Kidney epithelial cell (primary cell): ENCODE data around the gene GJB6. TPM values are rescaled to one million over a fixed set of nuclear protein-coding genes. Genes with fewer than 3 reads are reported as not detected.
A peak's percentile ranks its signal among the peaks of the same experiment; 100 is the strongest.

Source experiments
- DNase-seq: peaks from one replicate; pipeline ENCODE4 v3.0.0-alpha.2; 2010; ENCODE audit warnings: low read depth
- H3K27me3 ChIP-seq: 2 replicates; pipeline ENCODE4 v1.6.0; 2011; ENCODE audit warnings: low read length; ENCODE audit not compliant: control insufficient read depth, insufficient read depth
- H3K36me3 ChIP-seq: 2 replicates; pipeline ENCODE4 v1.5.1; 2011; ENCODE audit warnings: low read length; ENCODE audit not compliant: control insufficient read depth, insufficient read depth
- H3K4me3 ChIP-seq: 2 replicates; pipeline ENCODE4 v1.5.1; 2011; ENCODE audit warnings: low read depth, mild to moderate bottlenecking, control low read depth, low read length
- total RNA-seq: library from RNA; depleted of rRNA; stranded (reverse); fragments of >200 nt; gene quantifications from 2 replicates; pipeline ENCODE4 v1.2.3, GENCODE V29; 2015
- TF ChIP-seq, protein P1 (sequence below): IDR thresholded peaks from 2 replicates; pipeline ENCODE4 v1.5.1; 2011; ENCODE audit warnings: mild to moderate bottlenecking, moderate library complexity, low read length, control low read depth, inconsistent platforms; ENCODE audit not compliant: insufficient read depth, poor library complexity, severe bottlenecking

Gene GJB6
- total RNA-seq, 1 donor from 2014 or later, result 1.9 TPM

- no peak for DNase-seq
- TF ChIP-seq, protein P1, sequence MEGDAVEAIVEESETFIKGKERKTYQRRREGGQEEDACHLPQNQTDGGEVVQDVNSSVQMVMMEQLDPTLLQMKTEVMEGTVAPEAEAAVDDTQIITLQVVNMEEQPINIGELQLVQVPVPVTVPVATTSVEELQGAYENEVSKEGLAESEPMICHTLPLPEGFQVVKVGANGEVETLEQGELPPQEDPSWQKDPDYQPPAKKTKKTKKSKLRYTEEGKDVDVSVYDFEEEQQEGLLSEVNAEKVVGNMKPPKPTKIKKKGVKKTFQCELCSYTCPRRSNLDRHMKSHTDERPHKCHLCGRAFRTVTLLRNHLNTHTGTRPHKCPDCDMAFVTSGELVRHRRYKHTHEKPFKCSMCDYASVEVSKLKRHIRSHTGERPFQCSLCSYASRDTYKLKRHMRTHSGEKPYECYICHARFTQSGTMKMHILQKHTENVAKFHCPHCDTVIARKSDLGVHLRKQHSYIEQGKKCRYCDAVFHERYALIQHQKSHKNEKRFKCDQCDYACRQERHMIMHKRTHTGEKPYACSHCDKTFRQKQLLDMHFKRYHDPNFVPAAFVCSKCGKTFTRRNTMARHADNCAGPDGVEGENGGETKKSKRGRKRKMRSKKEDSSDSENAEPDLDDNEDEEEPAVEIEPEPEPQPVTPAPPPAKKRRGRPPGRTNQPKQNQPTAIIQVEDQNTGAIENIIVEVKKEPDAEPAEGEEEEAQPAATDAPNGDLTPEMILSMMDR, result peak; percentile 19
- Histone ChIP-seq H3K36me3 (no peaks in the 10 kb centered on the region), H3K4me3 (no peak overlapping the region), H3K27me3 (peaks cover 9% of the 10 kb centered on the region)
Observed at GRCh38 chr13:20188667-20189553, 43.2 kb downstream of the GJB6 start.

- H3K27me3 ChIP-seq, result no peaks in the 10 kb centered on the region
- no peaks in the 10 kb centered on the region for H3K36me3 ChIP-seq
- TF ChIP-seq, protein P1, result no peak
- DNase-seq, result no peak
- no peak overlapping the region for H3K4me3 ChIP-seq
Observed at GRCh38 chr13:20186771-20187170, 45.3 kb downstream of the GJB6 start.

- no peak for DNase-seq
- Histone ChIP-seq H3K4me3 (no peak overlapping the region), H3K36me3 (no peaks in the 10 kb centered on the region), H3K27me3 (no peaks in the 10 kb centered on the region)
- TF ChIP-seq, protein P1, result no peak
Observed at GRCh38 chr13:20185366-20186056, 46.6 kb downstream of the GJB6 start.

DNA sequence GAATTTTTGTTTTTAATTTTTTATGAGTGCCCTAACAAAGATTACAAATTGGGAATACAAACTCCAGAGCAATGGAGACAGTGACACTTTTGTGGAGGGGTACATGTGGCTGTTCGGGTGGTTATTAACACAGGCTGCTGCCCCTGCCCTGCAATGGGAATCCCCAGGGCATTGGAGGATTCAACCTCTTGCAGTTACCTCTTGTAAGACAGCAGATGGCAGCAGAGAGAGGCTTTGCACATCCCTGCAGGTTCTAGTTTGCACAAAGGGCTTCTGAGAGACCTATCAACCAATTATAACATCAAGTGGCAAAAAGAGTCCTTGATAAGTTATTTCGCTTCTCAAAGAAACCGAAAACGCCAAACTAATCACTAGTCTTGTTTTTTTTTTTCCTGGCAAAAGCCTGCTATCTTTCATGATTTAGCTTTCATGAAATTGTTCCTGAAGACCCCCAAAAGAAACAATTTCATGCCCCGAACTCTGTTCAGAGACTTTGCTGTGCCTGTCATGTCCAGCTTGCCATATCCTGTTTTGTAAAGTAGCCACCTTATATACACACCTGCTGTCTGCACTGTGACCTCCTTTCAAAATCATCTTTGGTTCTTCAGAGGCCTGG lies 49.8 kb downstream of the GJB6 start:
- Histone ChIP-seq H3K36me3 (no peaks in the 10 kb centered on the region), H3K4me3 (no peak overlapping the region), H3K27me3 (peaks cover 6% of the 10 kb centered on the region)
- DNase-seq, result peak; percentile 43
- TF ChIP-seq, protein P1, result peak; percentile 87

- no peak overlapping the region for H3K4me3 ChIP-seq
- TF ChIP-seq, protein P1, result no peak
- DNase-seq, result no peak
- H3K27me3 ChIP-seq, result peaks cover 12% of the 10 kb centered on the region
- H3K36me3 ChIP-seq, result no peaks in the 10 kb centered on the region
Observed at GRCh38 chr13:20181188-20181587, 50.9 kb downstream of the GJB6 start.
